Endothelial cell of umbilical vein (primary cell): ENCODE data around the gene RTN4R.

Experiments
- EZH2 ChIP-seq: IDR thresholded peaks from 2 replicates; pipeline ENCODE4 v1.6.1; 2012; ENCODE audit warnings: borderline replicate concordance, low read depth, mild to moderate bottlenecking, moderate library complexity, low read length, inconsistent platforms; ENCODE audit not compliant: severe bottlenecking
- GATA2 ChIP-seq: IDR thresholded peaks from 2 replicates; pipeline ENCODE4 v1.7.0; 2011; ENCODE audit warnings: low read depth, mild to moderate bottlenecking, moderate library complexity, mixed read lengths, low read length; ENCODE audit not compliant: insufficient read length, insufficient read depth
- JUN ChIP-seq: IDR thresholded peaks from 2 replicates; pipeline ENCODE4 v1.6.1; 2011; ENCODE audit warnings: borderline replicate concordance, low read depth; ENCODE audit not compliant: insufficient read length, insufficient read depth
- MYC ChIP-seq: IDR thresholded peaks from one replicate; pipeline ENCODE4 v1.6.1; 2011; ENCODE audit warnings: mild to moderate bottlenecking, low read depth, low read length
- POLR2A ChIP-seq: IDR thresholded peaks from 2 replicates; pipeline ENCODE4 v1.6.1; 2012; ENCODE audit warnings: low read depth, mild to moderate bottlenecking, control low read depth, low read length
- POLR2AphosphoS5 ChIP-seq: IDR thresholded peaks from 2 replicates; pipeline ENCODE4 v1.6.1; 2012; ENCODE audit warnings: low read depth, mild to moderate bottlenecking, control low read depth, low read length, moderate library complexity; ENCODE audit not compliant: insufficient read depth
- TF ChIP-seq, protein P1 (sequence below), 2 donors: IDR thresholded peaks; 1 replicate in 1 of 2; 2 replicates in 1 of 2; pipeline ENCODE4 v1.5.1; 2011; ENCODE audit warnings: low read length in 2 of 2, mild to moderate bottlenecking in 2 of 2, moderate library complexity in 2 of 2, control low read depth in 1 of 2, inconsistent platforms in 1 of 2, low read depth in 1 of 2; ENCODE audit not compliant: insufficient read depth in 1 of 2; ENCODE audit errors: extremely low read depth in 1 of 2
- TF ChIP-seq, protein P2 (sequence below): IDR thresholded peaks from 2 replicates; pipeline ENCODE4 v1.6.1; 2011; ENCODE audit not compliant: insufficient read depth, insufficient read length

DNA sequence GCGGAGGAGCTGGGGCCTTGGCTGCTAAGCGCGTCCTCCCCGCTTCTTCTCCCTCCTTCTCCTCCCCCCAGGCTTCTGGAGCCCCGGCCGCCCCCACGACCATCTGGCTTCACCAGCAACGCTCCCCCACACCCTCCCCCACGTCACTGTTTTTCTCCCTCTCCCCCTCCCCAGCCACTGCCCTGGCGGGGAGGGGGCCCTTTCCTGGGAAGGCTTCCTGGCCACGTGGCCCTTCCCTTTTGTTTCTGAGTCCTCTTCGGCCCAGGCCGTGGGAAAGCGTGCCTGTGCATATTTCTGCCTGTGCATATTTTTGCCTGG, 27.7 kb downstream of the RTN4R start:
- TF ChIP-seq MYC (no peak), POLR2A (no peak), JUN (no peak), GATA2 (no peak), POLR2AphosphoS5 (no peak), EZH2 (no peak)
- TF ChIP-seq, protein P1, sequence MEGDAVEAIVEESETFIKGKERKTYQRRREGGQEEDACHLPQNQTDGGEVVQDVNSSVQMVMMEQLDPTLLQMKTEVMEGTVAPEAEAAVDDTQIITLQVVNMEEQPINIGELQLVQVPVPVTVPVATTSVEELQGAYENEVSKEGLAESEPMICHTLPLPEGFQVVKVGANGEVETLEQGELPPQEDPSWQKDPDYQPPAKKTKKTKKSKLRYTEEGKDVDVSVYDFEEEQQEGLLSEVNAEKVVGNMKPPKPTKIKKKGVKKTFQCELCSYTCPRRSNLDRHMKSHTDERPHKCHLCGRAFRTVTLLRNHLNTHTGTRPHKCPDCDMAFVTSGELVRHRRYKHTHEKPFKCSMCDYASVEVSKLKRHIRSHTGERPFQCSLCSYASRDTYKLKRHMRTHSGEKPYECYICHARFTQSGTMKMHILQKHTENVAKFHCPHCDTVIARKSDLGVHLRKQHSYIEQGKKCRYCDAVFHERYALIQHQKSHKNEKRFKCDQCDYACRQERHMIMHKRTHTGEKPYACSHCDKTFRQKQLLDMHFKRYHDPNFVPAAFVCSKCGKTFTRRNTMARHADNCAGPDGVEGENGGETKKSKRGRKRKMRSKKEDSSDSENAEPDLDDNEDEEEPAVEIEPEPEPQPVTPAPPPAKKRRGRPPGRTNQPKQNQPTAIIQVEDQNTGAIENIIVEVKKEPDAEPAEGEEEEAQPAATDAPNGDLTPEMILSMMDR (IDR thresholded peaks at IDR 0.05; ENCODE audit: extremely low read depth in 1 of 2, insufficient read depth in 1 of 2, low read depth in 1 of 2, low read length in 2 of 2), result no peak
- TF ChIP-seq, protein P2, sequence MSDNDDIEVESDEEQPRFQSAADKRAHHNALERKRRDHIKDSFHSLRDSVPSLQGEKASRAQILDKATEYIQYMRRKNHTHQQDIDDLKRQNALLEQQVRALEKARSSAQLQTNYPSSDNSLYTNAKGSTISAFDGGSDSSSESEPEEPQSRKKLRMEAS, result peak; percentile 63
